Effector memory CD8-positive, alpha-beta T cell (primary cell): ENCODE data around the gene FOXE3.

Source experiments
- ATAC-seq: fragments of 150-1000 bp; cut with Tn5 transposase; replicated peaks from 2 replicates; pipeline ENCODE4 v1.10.0; 2021; ENCODE audit warnings: mild to moderate bottlenecking, moderate library complexity
- DNase-seq, 3 experiments: peaks; one replicate each; pipeline ENCODE4 v3.0.0; 2021
- H3K27ac Mint-ChIP-seq, 2 donors: one replicate each; pipeline ENCODE4 v1.8.0; 2022; ENCODE audit warnings: mild to moderate bottlenecking in 2 of 2, mixed read lengths in 2 of 2, moderate library complexity in 2 of 2
- H3K27me3 Mint-ChIP-seq, 2 donors: one replicate each; pipeline ENCODE4 v1.8.0; 2022; ENCODE audit warnings: mixed read lengths in 2 of 2
- H3K36me3 Mint-ChIP-seq: one replicate; pipeline ENCODE4 v1.8.0; 2022; ENCODE audit warnings: mild to moderate bottlenecking, moderate library complexity, mixed read lengths; ENCODE audit not compliant: insufficient read depth
- H3K4me1 Mint-ChIP-seq, 2 donors: one replicate each; pipeline ENCODE4 v1.8.0; 2022; ENCODE audit warnings: low read depth in 2 of 2, mixed read lengths in 2 of 2
- H3K4me3 Mint-ChIP-seq, 2 donors: one replicate each; pipeline ENCODE4 v1.8.0; 2022; ENCODE audit warnings: mild to moderate bottlenecking in 2 of 2, mixed read lengths in 2 of 2, moderate library complexity in 2 of 2
- H3K9me3 Mint-ChIP-seq, 2 donors: one replicate each; pipeline ENCODE4 v1.8.0; 2022; ENCODE audit warnings: mixed read lengths in 2 of 2

Gene FOXE3

GRCh38 chr1:47433477-47434050, 17.5 kb downstream of the FOXE3 start:
- H3K36me3 Mint-ChIP-seq = peaks cover 11% of the 10 kb centered on the region
- no peak for ATAC-seq
- no peak overlapping the region for H3K27ac Mint-ChIP-seq
- H3K27me3 Mint-ChIP-seq = no peaks in the 10 kb centered on the region
- no peak for DNase-seq
- peaks cover 13 to 29% of the 10 kb centered on the region in 2 donors for H3K4me1 Mint-ChIP-seq
- no peaks in the 10 kb centered on the region for H3K9me3 Mint-ChIP-seq
- peak overlapping the region in 1 of 2 donors; percentile 1 for H3K4me3 Mint-ChIP-seq

GRCh38 chr1:47434051-47434842, 18.2 kb downstream of the FOXE3 start:
- peak overlapping the region in 1 of 2 donors; percentile 6 for H3K27ac Mint-ChIP-seq
- H3K9me3 Mint-ChIP-seq = no peaks in the 10 kb centered on the region
- DNase-seq (no peak), ATAC-seq (no peak)
- H3K4me1 Mint-ChIP-seq = peaks cover 13 to 29% of the 10 kb centered on the region in 2 donors
- H3K4me3 Mint-ChIP-seq = no peak overlapping the region
- peaks cover 12% of the 10 kb centered on the region for H3K36me3 Mint-ChIP-seq
- H3K27me3 Mint-ChIP-seq = no peaks in the 10 kb centered on the region

- ATAC-seq (no peak), DNase-seq (no peak)
- peaks cover 13 to 33% of the 10 kb centered on the region in 2 donors for H3K4me1 Mint-ChIP-seq
- peak overlapping the region; percentile 96 to 98 for H3K4me3 Mint-ChIP-seq
- no peak overlapping the region for H3K27ac Mint-ChIP-seq
- H3K36me3 Mint-ChIP-seq = peaks cover 19% of the 10 kb centered on the region
- H3K27me3 Mint-ChIP-seq = no peaks in the 10 kb centered on the region
- H3K9me3 Mint-ChIP-seq = no peaks in the 10 kb centered on the region
These were observed 19.6 kb downstream of the FOXE3 start for GRCh38 chr1:47435506-47436303.

GRCh38 chr1:47436304-47436978, 20.4 kb downstream of the FOXE3 start:
- H3K4me1 Mint-ChIP-seq = peaks cover 13 to 30% of the 10 kb centered on the region in 2 donors
- ATAC-seq (peak; percentile 28), DNase-seq (peak; percentile 70 to 83 (median 73))
- H3K4me3 Mint-ChIP-seq = peak overlapping the region; percentile 96 to 98
- H3K27ac Mint-ChIP-seq = peak overlapping the region; percentile 68 to 92
- no peaks in the 10 kb centered on the region for H3K9me3 Mint-ChIP-seq
- no peaks in the 10 kb centered on the region for H3K27me3 Mint-ChIP-seq
- H3K36me3 Mint-ChIP-seq = peaks cover 19% of the 10 kb centered on the region

GRCh38 chr1:47436979-47437446, 20.9 kb downstream of the FOXE3 start:
- H3K4me3 Mint-ChIP-seq = peak overlapping the region; percentile 96 to 98
- no peaks in the 10 kb centered on the region for H3K27me3 Mint-ChIP-seq
- H3K36me3 Mint-ChIP-seq = peaks cover 19% of the 10 kb centered on the region
- DNase-seq (peak in 1 of 3 experiments; percentile 11), ATAC-seq (peak; percentile 3)
- peak overlapping the region; percentile 68 to 92 for H3K27ac Mint-ChIP-seq
- peaks cover 13 to 30% of the 10 kb centered on the region in 2 donors for H3K4me1 Mint-ChIP-seq
- H3K9me3 Mint-ChIP-seq = no peaks in the 10 kb centered on the region

GRCh38 chr1:47437447-47438164, 21.5 kb downstream of the FOXE3 start, which contains the start of gene FOXD2:
Gene FOXD2, plus strand, starts transcription at chr1:47438044. Its CDS starts 92 bp downstream, at chr1:47438136.
- peak; percentile 84 for ATAC-seq

GRCh38 chr1:47438165-47439016, 22.3 kb downstream of the FOXE3 start:
- H3K27ac Mint-ChIP-seq = no peak overlapping the region
- peak; percentile 5 for ATAC-seq

More at GRCh38 chr1:47437447-47438164, 21.5 kb downstream of the FOXE3 start, which contains the start of gene FOXD2:
- H3K9me3 Mint-ChIP-seq = no peaks in the 10 kb centered on the region
- peaks cover 19% of the 10 kb centered on the region for H3K36me3 Mint-ChIP-seq
- DNase-seq = peak; percentile 92 to 95 (median 95)
- H3K4me3 Mint-ChIP-seq = peak within 1 kb of the TSS; percentile 96 to 98
- H3K27ac Mint-ChIP-seq = peak within 1 kb of the TSS; percentile 68 to 92
- H3K4me1 Mint-ChIP-seq = peaks cover 13 to 25% of the 10 kb centered on the region in 2 donors
- H3K27me3 Mint-ChIP-seq = no peaks in the 10 kb centered on the region

GRCh38 chr1:47439017-47439818, 23.1 kb downstream of the FOXE3 start:
- DNase-seq (no peak), ATAC-seq (no peak)
- Mint-ChIP-seq H3K9me3 (no peaks in the 10 kb centered on the region), H3K27ac (no peak overlapping the region), H3K27me3 (no peaks in the 10 kb centered on the region), H3K36me3 (peaks cover 19% of the 10 kb centered on the region), H3K4me1 (peaks cover 16 to 20% of the 10 kb centered on the region in 2 donors), H3K4me3 (no peak overlapping the region)

More at GRCh38 chr1:47438165-47439016, 22.3 kb downstream of the FOXE3 start:
- H3K9me3 Mint-ChIP-seq = no peaks in the 10 kb centered on the region
- peak overlapping the region; percentile 80 for H3K4me3 Mint-ChIP-seq
- peak; percentile 28 to 51 (median 29) for DNase-seq
- H3K4me1 Mint-ChIP-seq = peaks cover 13 to 19% of the 10 kb centered on the region in 2 donors
- peaks cover 19% of the 10 kb centered on the region for H3K36me3 Mint-ChIP-seq
- no peaks in the 10 kb centered on the region for H3K27me3 Mint-ChIP-seq

GRCh38 chr1:47439819-47440598, 23.9 kb downstream of the FOXE3 start:
- Mint-ChIP-seq H3K9me3 (no peaks in the 10 kb centered on the region), H3K36me3 (peaks cover 27% of the 10 kb centered on the region), H3K27me3 (no peaks in the 10 kb centered on the region), H3K27ac (no peak overlapping the region), H3K4me1 (peaks cover 19 to 24% of the 10 kb centered on the region in 2 donors), H3K4me3 (no peak overlapping the region)
- no peak for DNase-seq
- ATAC-seq = no peak

- DNase-seq (no peak), ATAC-seq (no peak)
- Mint-ChIP-seq H3K9me3 (no peaks in the 10 kb centered on the region), H3K36me3 (peaks cover 27% of the 10 kb centered on the region), H3K27ac (no peak overlapping the region), H3K27me3 (no peaks in the 10 kb centered on the region), H3K4me3 (no peak overlapping the region), H3K4me1 (peaks cover 23 to 27% of the 10 kb centered on the region in 2 donors)
These were observed 24.6 kb downstream of the FOXE3 start for GRCh38 chr1:47440599-47441081.
